Fibroblast of the conjunctiva (primary cell): ENCODE data around the gene TJP2.

Experiments used
- DNase-seq: peaks from one replicate; pipeline ENCODE4 v3.0.0-alpha.2; 2010; ENCODE audit warnings: low read depth

Gene TJP2

GRCh38 chr9:69191231-69191630, 17.2 kb downstream of the TJP2 start:
- no peak for DNase-seq

GRCh38 chr9:69192214-69192613, 18.1 kb downstream of the TJP2 start:
- DNase-seq: no peak

- DNase-seq: no peak
These were observed 19.6 kb downstream of the TJP2 start for GRCh38 chr9:69193685-69194032.

- no peak for DNase-seq
These were observed 20.8 kb downstream of the TJP2 start for GRCh38 chr9:69194702-69195418.

GRCh38 chr9:69195668-69196067, 21.6 kb downstream of the TJP2 start:
- DNase-seq: no peak

- no peak for DNase-seq
These were observed 23.6 kb downstream of the TJP2 start for GRCh38 chr9:69197687-69198086.

- no peak for DNase-seq
These were observed 24.6 kb downstream of the TJP2 start for GRCh38 chr9:69198521-69199220.

GRCh38 chr9:69199769-69200470, 25.8 kb downstream of the TJP2 start:
- DNase-seq: no peak

GRCh38 chr9:69202556-69202955, 28.5 kb downstream of the TJP2 start:
- DNase-seq: no peak

GRCh38 chr9:69204326-69204725, 30.2 kb downstream of the TJP2 start:
- no peak for DNase-seq

GRCh38 chr9:69204849-69205248, 30.8 kb downstream of the TJP2 start:
- no peak for DNase-seq

GRCh38 chr9:69206047-69206446, 32.0 kb downstream of the TJP2 start:
- no peak for DNase-seq

- DNase-seq: no peak
These were observed 33.4 kb downstream of the TJP2 start for GRCh38 chr9:69207503-69207902.

- no peak for DNase-seq
These were observed 37.5 kb downstream of the TJP2 start for GRCh38 chr9:69211424-69212036.

GRCh38 chr9:69213647-69214046, 39.6 kb downstream of the TJP2 start:
- DNase-seq: no peak

- no peak for DNase-seq
These were observed 40.9 kb downstream of the TJP2 start for GRCh38 chr9:69214939-69215338.

GRCh38 chr9:69215774-69216485, 41.9 kb downstream of the TJP2 start:
- DNase-seq: no peak

GRCh38 chr9:69218166-69218565, 44.1 kb downstream of the TJP2 start:
- no peak for DNase-seq

- no peak for DNase-seq
These were observed 47.0 kb downstream of the TJP2 start for GRCh38 chr9:69221036-69221435.

GRCh38 chr9:69222970-69223369, 48.9 kb downstream of the TJP2 start:
- DNase-seq: no peak

GRCh38 chr9:69223605-69224004, 49.5 kb downstream of the TJP2 start:
- peak; percentile 45 for DNase-seq

- no peak for DNase-seq
These were observed 55.3 kb downstream of the TJP2 start for GRCh38 chr9:69229367-69229766.
